ENCODE measurements around the gene MRPL42. TPM values are rescaled to one million over a fixed set of nuclear protein-coding genes. Genes with fewer than 3 reads are reported as not detected.
"Not testable (repeated sequence)": the region's sequence is repeated elsewhere in the genome, so short reads cannot be mapped to it uniquely, and the experiment has no call there.

Gene MRPL42
- total RNA-seq, 2 donors from 2014 or later = 91.1 to 131 TPM

- H3K27ac ChIP-seq (ENCODE audit: low read depth, low read length) = no peak overlapping the region
- TF ChIP-seq CTCF (conservative IDR thresholded peaks at IDR 0.05) = no peak
- DNase-seq = no peak
- peaks cover 9% of the 10 kb centered on the region for H3K4me1 ChIP-seq (ENCODE audit: control insufficient read depth, insufficient read depth, low read length)
- WGBS, 2 experiments (ENCODE audit: insufficient coverage in 1 of 2, insufficient read length in 1 of 2) = 93% methylated on average over 4 of the region's 4 CpGs; no CpG with 5 or more reads in 1 of the 2 experiments
- peaks cover 3% of the 10 kb centered on the region for H3K36me3 ChIP-seq (ENCODE audit: control insufficient read depth, insufficient read depth, low read length)
- H3K9me3 ChIP-seq (ENCODE audit: control insufficient read depth, low read length) = peaks cover 8% of the 10 kb centered on the region
- no peak overlapping the region for H3K9ac ChIP-seq (ENCODE audit: extremely low read depth, low read length, poor library complexity, severe bottlenecking)
- Mint-ChIP-seq H3K4me1 (peaks cover 27% of the 10 kb centered on the region), H3K9me3 (no peaks in the 10 kb centered on the region), H3K4me3 (no peak overlapping the region), H3K27me3 (ENCODE audit: insufficient read depth) (no peaks in the 10 kb centered on the region), H3K27ac (no peak overlapping the region), H3K36me3 (ENCODE audit: low read depth) (peaks cover 5% of the 10 kb centered on the region)
- no peaks in the 10 kb centered on the region for H3K27me3 ChIP-seq (ENCODE audit: control insufficient read depth, insufficient read depth, low read length, poor library complexity, severe bottlenecking)
- H3K4me3 ChIP-seq (ENCODE audit: low read length) = no peak overlapping the region
Observed at GRCh38 chr12:93430280-93430679, 37.0 kb upstream of the MRPL42 start.

GRCh38 chr12:93432031-93432430, 35.3 kb upstream of the MRPL42 start:
- not testable (repeated sequence) for H3K27me3 Mint-ChIP-seq (ENCODE audit: insufficient read depth); H3K27ac ChIP-seq (ENCODE audit: low read depth, low read length); H3K36me3 ChIP-seq (ENCODE audit: control insufficient read depth, insufficient read depth, low read length); DNase-seq; H3K36me3 Mint-ChIP-seq (ENCODE audit: low read depth); H3K27ac Mint-ChIP-seq; H3K4me3 Mint-ChIP-seq; H3K4me1 ChIP-seq (ENCODE audit: control insufficient read depth, insufficient read depth, low read length); H3K9me3 ChIP-seq (ENCODE audit: control insufficient read depth, low read length); H3K4me3 ChIP-seq (ENCODE audit: low read length); H3K27me3 ChIP-seq (ENCODE audit: control insufficient read depth, insufficient read depth, low read length, poor library complexity, severe bottlenecking); H3K9ac ChIP-seq (ENCODE audit: extremely low read depth, low read length, poor library complexity, severe bottlenecking); H3K9me3 Mint-ChIP-seq
- peaks cover 12% of the 10 kb centered on the region for H3K4me1 Mint-ChIP-seq
- WGBS, 2 experiments (ENCODE audit: insufficient coverage in 1 of 2, insufficient read length in 1 of 2) = 96 to 97% methylated on average over 5 to 6 of the region's 6 CpGs

- Mint-ChIP-seq H3K4me1 (peaks cover 23% of the 10 kb centered on the region), H3K4me3 (no peak overlapping the region), H3K27ac (no peak overlapping the region), H3K36me3 (ENCODE audit: low read depth) (peaks cover 5% of the 10 kb centered on the region), H3K9me3 (no peaks in the 10 kb centered on the region), H3K27me3 (ENCODE audit: insufficient read depth) (no peaks in the 10 kb centered on the region)
- DNase-seq = no peak
- no peaks in the 10 kb centered on the region for H3K27me3 ChIP-seq (ENCODE audit: control insufficient read depth, insufficient read depth, low read length, poor library complexity, severe bottlenecking)
- H3K27ac ChIP-seq (ENCODE audit: low read depth, low read length) = no peak overlapping the region
- TF ChIP-seq CTCF (conservative IDR thresholded peaks at IDR 0.05) = no peak
- H3K4me3 ChIP-seq (ENCODE audit: low read length) = no peak overlapping the region
- H3K9ac ChIP-seq (ENCODE audit: extremely low read depth, low read length, poor library complexity, severe bottlenecking) = no peak overlapping the region
- WGBS, 2 experiments (ENCODE audit: insufficient coverage in 1 of 2, insufficient read length in 1 of 2) = 95 to 98% methylated on average over 5 of the region's 5 CpGs
- peaks cover 6% of the 10 kb centered on the region for H3K4me1 ChIP-seq (ENCODE audit: control insufficient read depth, insufficient read depth, low read length)
- peaks cover 8% of the 10 kb centered on the region for H3K9me3 ChIP-seq (ENCODE audit: control insufficient read depth, low read length)
- H3K36me3 ChIP-seq (ENCODE audit: control insufficient read depth, insufficient read depth, low read length) = peaks cover 9% of the 10 kb centered on the region
Observed at GRCh38 chr12:93434256-93434865, 33.0 kb upstream of the MRPL42 start.
